ENCODE measurements around the gene CRAMP1. TPM values are rescaled to one million over a fixed set of nuclear protein-coding genes. Genes with fewer than 3 reads are reported as not detected.
"Not testable (repeated sequence)": the region's sequence is repeated elsewhere in the genome, so short reads cannot be mapped to it uniquely, and the experiment has no call there.

CRAMP1 gene
- total RNA-seq, 1 experiment from 2014 or later, result 28.8 TPM

- no peak for ATAC-seq
- Histone ChIP-seq H3K27ac (ENCODE audit: low read length) (no peak overlapping the region), H3K27me3 (ENCODE audit: control insufficient read depth, insufficient read depth, low read length) (no peaks in the 10 kb centered on the region), H3K9me3 (ENCODE audit: control insufficient read depth, insufficient read depth, low read depth, low read length) (no peaks in the 10 kb centered on the region), H3K4me3 (ENCODE audit: low read depth in 2 of 2, low read length in 2 of 2) (no peak overlapping the region), H3K36me3 (ENCODE audit: control insufficient read depth, insufficient read depth, low read length) (no peaks in the 10 kb centered on the region), H3K4me1 (ENCODE audit: control insufficient read depth, insufficient read depth, low read length) (no peaks in the 10 kb centered on the region)
- in situ Hi-C loops (cut with HindIII; ENCODE audit: low pct_unique_long_range_greater_than_20kb, low sequenced_read_pairs), result no loop called here
- intact Hi-C loops (cut with micrococcal nuclease; ENCODE audit: unreplicated experiment), result no loop called here
- CTCF ChIA-PET, result no interaction called here
- TF ChIP-seq CTCF (IDR thresholded peaks at IDR 0.05) (no peak), REST (IDR thresholded peaks at IDR 0.05; ENCODE audit: insufficient read depth in 1 of 2, low read depth in 2 of 2, low read length in 1 of 2) (no peak), SIN3A (IDR thresholded peaks at IDR 0.05; ENCODE audit: borderline replicate concordance, insufficient read depth, low read depth, low read length) (no peak), POLR2AphosphoS5 (IDR thresholded peaks at IDR 0.05; ENCODE audit: low read depth, low read length) (no peak), TCF7L2 (IDR thresholded peaks at IDR 0.05; ENCODE audit: low read depth, low read length) (no peak)
- BruUV-seq (replicated peaks), result no TSS peak
- DNase-seq (ENCODE audit: low read depth, low spot score), result no peak
- POLR2A ChIA-PET, result no interaction called here
Measured at GRCh38 chr16:1590930-1591705, 21.0 kb upstream of the CRAMP1 start.

GRCh38 chr16:1592446-1592845, 19.7 kb upstream of the CRAMP1 start:
- no peak for DNase-seq (ENCODE audit: low read depth, low spot score)
- H3K4me3 ChIP-seq (ENCODE audit: low read depth in 2 of 2, low read length in 2 of 2), result no peak overlapping the region
- no peak overlapping the region for H3K27ac ChIP-seq (ENCODE audit: low read length)
- intact Hi-C loops (cut with micrococcal nuclease; ENCODE audit: unreplicated experiment) (no loop called here), in situ Hi-C loops (cut with HindIII; ENCODE audit: low pct_unique_long_range_greater_than_20kb, low sequenced_read_pairs) (no loop called here)
- ChIA-PET POLR2A (no interaction called here), CTCF (no interaction called here)
- no peak for ATAC-seq
- H3K9me3 ChIP-seq (ENCODE audit: control insufficient read depth, insufficient read depth, low read depth, low read length), result no peaks in the 10 kb centered on the region
- no peaks in the 10 kb centered on the region for H3K36me3 ChIP-seq (ENCODE audit: control insufficient read depth, insufficient read depth, low read length)
- H3K27me3 ChIP-seq (ENCODE audit: control insufficient read depth, insufficient read depth, low read length), result no peaks in the 10 kb centered on the region
- TF ChIP-seq SIN3A (IDR thresholded peaks at IDR 0.05; ENCODE audit: borderline replicate concordance, insufficient read depth, low read depth, low read length) (no peak), REST (IDR thresholded peaks at IDR 0.05; ENCODE audit: insufficient read depth in 1 of 2, low read depth in 2 of 2, low read length in 1 of 2) (no peak), CTCF (IDR thresholded peaks at IDR 0.05) (no peak), POLR2AphosphoS5 (IDR thresholded peaks at IDR 0.05; ENCODE audit: low read depth, low read length) (no peak), TCF7L2 (IDR thresholded peaks at IDR 0.05; ENCODE audit: low read depth, low read length) (no peak)
- BruUV-seq (replicated peaks), result no TSS peak
- H3K4me1 ChIP-seq (ENCODE audit: control insufficient read depth, insufficient read depth, low read length), result no peaks in the 10 kb centered on the region

GRCh38 chr16:1595511-1595910, 16.6 kb upstream of the CRAMP1 start:
- H3K9me3 ChIP-seq (ENCODE audit: control insufficient read depth, insufficient read depth, low read depth, low read length); H3K4me3 ChIP-seq (ENCODE audit: low read depth in 2 of 2, low read length in 2 of 2); BruUV-seq (replicated peaks); in situ Hi-C loops (cut with HindIII; ENCODE audit: low pct_unique_long_range_greater_than_20kb, low sequenced_read_pairs); intact Hi-C loops (cut with micrococcal nuclease; ENCODE audit: unreplicated experiment); CTCF ChIA-PET; H3K4me1 ChIP-seq (ENCODE audit: control insufficient read depth, insufficient read depth, low read length); H3K27me3 ChIP-seq (ENCODE audit: control insufficient read depth, insufficient read depth, low read length); H3K36me3 ChIP-seq (ENCODE audit: control insufficient read depth, insufficient read depth, low read length); DNase-seq (ENCODE audit: low read depth, low spot score); H3K27ac ChIP-seq (ENCODE audit: low read length); POLR2A ChIA-PET; ATAC-seq: not testable (repeated sequence)
